Astrocyte of the cerebellum (primary cell): ENCODE measurements around the gene PLAC1.

Source experiments
- DNase-seq: peaks from one replicate; pipeline ENCODE4 v3.0.0-alpha.2; 2011; ENCODE audit warnings: low read depth
- H3K4me3 ChIP-seq: 2 replicates; pipeline ENCODE4 v1.5.1; 2011; ENCODE audit warnings: mild to moderate bottlenecking, low read depth, low read length, moderate library complexity
- in situ Hi-C: cut with HindIII; loops from 2 replicates; pipeline ENCODE4 v1.10.0; 2017; ENCODE audit warnings: low sequenced_read_pairs
- TF ChIP-seq, protein P1 (sequence below): IDR thresholded peaks from 2 replicates; pipeline ENCODE4 v1.5.1; 2012; ENCODE audit warnings: low read length, low read depth, moderate library complexity, mild to moderate bottlenecking; ENCODE audit errors: missing control alignments

Gene PLAC1

GRCh38 chrX:134628663-134629062 lies 29.6 kb downstream of the PLAC1 start:
- in situ Hi-C loops = no loop called here
- TF ChIP-seq, protein P1, sequence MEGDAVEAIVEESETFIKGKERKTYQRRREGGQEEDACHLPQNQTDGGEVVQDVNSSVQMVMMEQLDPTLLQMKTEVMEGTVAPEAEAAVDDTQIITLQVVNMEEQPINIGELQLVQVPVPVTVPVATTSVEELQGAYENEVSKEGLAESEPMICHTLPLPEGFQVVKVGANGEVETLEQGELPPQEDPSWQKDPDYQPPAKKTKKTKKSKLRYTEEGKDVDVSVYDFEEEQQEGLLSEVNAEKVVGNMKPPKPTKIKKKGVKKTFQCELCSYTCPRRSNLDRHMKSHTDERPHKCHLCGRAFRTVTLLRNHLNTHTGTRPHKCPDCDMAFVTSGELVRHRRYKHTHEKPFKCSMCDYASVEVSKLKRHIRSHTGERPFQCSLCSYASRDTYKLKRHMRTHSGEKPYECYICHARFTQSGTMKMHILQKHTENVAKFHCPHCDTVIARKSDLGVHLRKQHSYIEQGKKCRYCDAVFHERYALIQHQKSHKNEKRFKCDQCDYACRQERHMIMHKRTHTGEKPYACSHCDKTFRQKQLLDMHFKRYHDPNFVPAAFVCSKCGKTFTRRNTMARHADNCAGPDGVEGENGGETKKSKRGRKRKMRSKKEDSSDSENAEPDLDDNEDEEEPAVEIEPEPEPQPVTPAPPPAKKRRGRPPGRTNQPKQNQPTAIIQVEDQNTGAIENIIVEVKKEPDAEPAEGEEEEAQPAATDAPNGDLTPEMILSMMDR = no peak
- no peak overlapping the region for H3K4me3 ChIP-seq
- no peak for DNase-seq

DNA sequence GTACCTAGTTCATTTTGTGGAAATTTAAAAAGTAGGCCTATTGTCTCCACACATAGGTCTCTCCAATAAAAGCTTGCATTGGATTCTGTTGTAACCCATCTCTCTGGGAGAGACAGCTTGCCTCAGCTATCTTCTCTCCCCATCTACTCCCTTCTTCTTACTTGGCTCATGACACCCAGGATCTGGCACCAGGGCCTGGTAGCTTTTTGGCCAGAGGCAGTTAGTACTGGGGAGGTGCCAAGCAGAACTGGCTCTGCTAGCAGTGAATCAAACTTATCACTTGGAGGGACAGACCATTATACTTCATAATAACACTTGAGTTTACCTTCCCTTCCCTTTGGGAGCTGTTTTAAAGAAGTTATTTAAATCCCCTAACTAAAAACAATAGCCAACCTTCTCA lies 31.8 kb downstream of the PLAC1 start:
- TF ChIP-seq, protein P1 = no peak
- no peak overlapping the region for H3K4me3 ChIP-seq
- DNase-seq = no peak
- in situ Hi-C loops = no loop called here

DNA sequence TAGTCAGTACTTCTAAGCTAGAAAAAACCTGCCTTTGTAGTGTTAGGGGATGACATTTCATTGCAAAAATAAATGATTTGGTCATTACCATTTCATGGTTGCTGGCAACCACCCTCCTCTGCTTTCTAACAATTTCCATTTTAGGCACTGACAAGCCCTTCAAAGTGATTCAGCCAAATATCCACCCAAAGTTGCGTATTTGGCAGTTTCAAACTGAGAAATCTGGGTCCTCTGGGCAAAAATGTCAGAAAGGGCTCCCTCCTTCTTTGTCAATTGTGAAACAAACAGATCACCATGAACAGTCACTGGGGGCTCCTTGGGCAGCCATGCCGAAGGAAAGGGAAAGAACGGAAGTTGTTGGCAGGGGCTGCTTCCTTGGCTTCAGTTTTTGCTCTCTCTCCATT lies 33.0 kb downstream of the PLAC1 start:
- H3K4me3 ChIP-seq = no peak overlapping the region
- TF ChIP-seq, protein P1 = no peak
- in situ Hi-C loops = no loop called here
- DNase-seq = peak; percentile 18

GRCh38 chrX:134624046-134624430 lies 34.2 kb downstream of the PLAC1 start:
- in situ Hi-C loops = no loop called here
- DNase-seq = no peak
- no peak overlapping the region for H3K4me3 ChIP-seq
- TF ChIP-seq, protein P1 = no peak

DNA sequence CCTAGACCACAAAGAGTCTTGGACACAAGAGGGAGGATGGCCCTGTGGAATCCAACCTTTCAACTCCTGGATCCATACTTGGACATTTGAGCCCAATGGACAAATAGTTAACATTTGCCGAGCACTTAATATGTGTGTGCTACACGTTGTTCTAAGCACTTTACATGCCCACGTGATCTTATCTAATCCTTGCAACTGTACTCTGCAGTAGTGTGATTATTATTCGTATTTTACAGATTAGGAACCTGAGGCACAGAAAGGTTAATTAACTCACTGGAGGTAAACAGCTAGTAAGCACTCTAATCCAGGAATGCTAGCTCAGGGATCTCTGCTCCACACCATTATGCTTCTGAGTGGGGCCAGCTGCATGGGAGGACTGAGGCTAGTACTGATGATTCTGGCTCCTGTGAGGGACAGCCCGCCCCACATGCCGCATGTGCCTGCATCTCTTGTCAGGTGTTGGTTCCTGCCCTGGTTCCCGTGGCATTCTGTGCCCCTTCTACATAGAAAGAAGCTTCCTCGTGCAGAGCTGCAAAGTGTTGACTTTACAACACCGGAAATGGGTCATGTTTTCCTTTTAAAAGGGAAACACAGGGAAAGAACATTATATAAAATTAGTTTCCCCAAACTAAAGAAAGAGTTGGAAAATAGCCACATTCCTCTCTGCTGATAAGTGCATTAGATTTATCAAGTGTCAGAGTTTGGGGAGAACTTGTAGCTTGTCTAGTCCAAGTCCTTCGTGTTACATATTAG lies 34.8 kb downstream of the PLAC1 start:
- TF ChIP-seq, protein P1 = no peak
- no peak overlapping the region for H3K4me3 ChIP-seq
- DNase-seq = no peak
- in situ Hi-C loops = no loop called here

DNA sequence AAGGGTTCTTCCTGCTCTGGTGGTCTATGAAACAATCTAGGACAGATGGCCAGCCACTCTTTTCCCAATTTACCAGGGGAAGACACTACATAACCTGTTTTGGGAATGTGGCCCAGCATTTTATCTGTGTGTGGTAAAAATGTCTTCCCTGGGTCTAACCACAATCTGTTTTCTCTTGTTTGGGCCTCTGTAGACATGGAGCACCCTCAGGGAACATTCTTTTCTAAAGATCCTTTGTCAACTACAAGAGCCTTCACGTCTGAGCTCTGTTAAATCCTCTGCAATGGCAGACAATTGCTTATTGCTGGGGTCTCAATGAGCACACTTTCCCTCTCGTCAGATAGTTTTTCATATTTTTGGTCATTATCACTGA lies 35.5 kb downstream of the PLAC1 start:
- in situ Hi-C loops = no loop called here
- no peak overlapping the region for H3K4me3 ChIP-seq
- DNase-seq = no peak
- TF ChIP-seq, protein P1 = no peak
